Measurements from ENCODE around the gene CHSY1. TPM values are rescaled to one million over a fixed set of nuclear protein-coding genes. Genes with fewer than 3 reads are reported as not detected.

Gene CHSY1
- 26.8 and 29.9 TPM in 2 replicates for total RNA-seq

GRCh38 chr15:101251830-101252820, at the start of gene CHSY1:
Gene CHSY1 (minus strand): TSS chr15:101252048. CDS start chr15:101251456, 592 bp downstream.

GRCh38 chr15:101294731-101295606, 43.1 kb upstream of the CHSY1 start, which contains the start of gene SNRPA1:
Gene SNRPA1 (minus strand): TSS chr15:101295248. CDS start chr15:101295178, 70 bp downstream.

GRCh38 chr15:101277038-101277822, 25.4 kb upstream of the CHSY1 start, which contains the start of gene SELENOS:
Gene SELENOS (minus strand): TSS chr15:101277485. CDS start chr15:101277417, 68 bp downstream.

Other genes with a start within 250 kb of the CHSY1 start
- 66.4 and 69.0 TPM in 2 replicates for gene SELENOS, start 25.4 kb upstream of the CHSY1 start, total RNA-seq
- 65.8 and 70.2 TPM in 2 replicates for gene SNRPA1, start 43.2 kb upstream of the CHSY1 start, total RNA-seq
- 4.3 and 6.0 TPM in 2 replicates for gene PCSK6, start 237.7 kb upstream of the CHSY1 start, total RNA-seq

All from mammary microvascular endothelial cell (primary cell).